GM12865 (cell line): ENCODE measurements around the gene AGPAT3.

ENCODE experiments used
- DNase-seq: peaks from one replicate; pipeline ENCODE4 v3.0.0; 2010; ENCODE audit warnings: low read depth
- H3K4me3 ChIP-seq: 2 replicates; pipeline ENCODE4 v1.5.1; 2011; ENCODE audit warnings: mild to moderate bottlenecking, low read depth, low read length, control low read depth
- CTCF ChIP-seq: IDR thresholded peaks from 2 replicates; pipeline ENCODE4 v1.5.1; 2011; ENCODE audit warnings: low read length, control low read depth, low read depth, inconsistent platforms; ENCODE audit not compliant: insufficient read depth; ENCODE audit errors: missing control alignments

AGPAT3 gene

DNA sequence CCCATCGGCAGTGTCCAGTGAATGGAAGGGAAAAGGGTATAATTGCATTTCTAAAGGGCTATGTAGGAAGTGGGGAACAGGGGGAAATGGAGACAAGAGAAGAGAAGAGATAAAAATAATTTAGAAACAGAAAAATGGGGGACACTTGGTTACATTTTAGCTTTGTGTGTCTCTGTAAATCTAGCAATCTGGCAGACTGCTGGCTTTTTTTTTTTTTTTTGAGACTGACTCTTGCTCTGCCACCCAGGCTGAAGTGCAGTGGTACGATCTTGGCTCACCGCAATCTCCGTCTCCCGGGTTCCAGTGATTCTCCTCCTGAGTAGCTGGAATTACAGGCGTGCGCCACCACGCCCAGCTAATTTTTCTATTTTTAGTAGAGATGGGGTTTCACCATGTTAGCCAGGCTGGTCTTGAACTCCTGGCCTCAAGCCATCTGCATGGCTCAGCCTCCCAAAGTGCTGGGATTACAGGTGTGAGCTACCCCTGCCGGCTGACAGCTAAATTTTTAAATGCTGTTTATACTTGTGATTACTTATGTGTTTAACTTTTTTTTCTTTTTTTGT, 53.4 kb downstream of the AGPAT3 start:
- no peak for DNase-seq
- peak overlapping the region; percentile 71 for H3K4me3 ChIP-seq
- no peak for TF ChIP-seq CTCF

GRCh38 chr21:43919283-43919682, 54.3 kb downstream of the AGPAT3 start:
- TF ChIP-seq CTCF: no peak
- DNase-seq: no peak
- no peak overlapping the region for H3K4me3 ChIP-seq

GRCh38 chr21:43919871-43920801, 55.1 kb downstream of the AGPAT3 start:
- DNase-seq: peak; percentile 46
- no peak for TF ChIP-seq CTCF
- no peak overlapping the region for H3K4me3 ChIP-seq

- no peak for TF ChIP-seq CTCF
- DNase-seq: peak; percentile 25
These were observed 56.6 kb downstream of the AGPAT3 start for GRCh38 chr21:43921571-43921978.

GRCh38 chr21:43921979-43922945, 57.2 kb downstream of the AGPAT3 start:
- H3K4me3 ChIP-seq: no peak overlapping the region
- no peak for TF ChIP-seq CTCF
- peak; percentile 72 for DNase-seq

More at GRCh38 chr21:43921571-43921978, 56.6 kb downstream of the AGPAT3 start:
- H3K4me3 ChIP-seq: no peak overlapping the region

- no peak for DNase-seq
- H3K4me3 ChIP-seq: no peak overlapping the region
- TF ChIP-seq CTCF: no peak
These were observed 57.9 kb downstream of the AGPAT3 start for GRCh38 chr21:43922949-43923348.
